ENCODE results near the gene SLC16A5. TPM values are rescaled to one million over a fixed set of nuclear protein-coding genes. Genes with fewer than 3 reads are reported as not detected.

Gene SLC16A5
- total and polyA plus RNA-seq, 2 experiments from 2014 or later, result 9.9 to 47.1 TPM

GRCh38 chr17:75078284-75079022 is 9.3 kb upstream of the SLC16A5 start:
- DNase-seq (ENCODE audit: low read depth in 1 of 2, low spot score in 1 of 2), result peak in 1 of 2 donors; percentile 65
- Histone ChIP-seq H3K27me3 (no peaks in the 10 kb centered on the region), H3K9me3 (ENCODE audit: low read depth) (no peaks in the 10 kb centered on the region), H3K36me3 (no peaks in the 10 kb centered on the region), H3K4me1 (ENCODE audit: low read depth) (no peaks in the 10 kb centered on the region), H3K4me3 (no peak overlapping the region), H3K27ac (no peak overlapping the region)
- TF ChIP-seq, protein P1, sequence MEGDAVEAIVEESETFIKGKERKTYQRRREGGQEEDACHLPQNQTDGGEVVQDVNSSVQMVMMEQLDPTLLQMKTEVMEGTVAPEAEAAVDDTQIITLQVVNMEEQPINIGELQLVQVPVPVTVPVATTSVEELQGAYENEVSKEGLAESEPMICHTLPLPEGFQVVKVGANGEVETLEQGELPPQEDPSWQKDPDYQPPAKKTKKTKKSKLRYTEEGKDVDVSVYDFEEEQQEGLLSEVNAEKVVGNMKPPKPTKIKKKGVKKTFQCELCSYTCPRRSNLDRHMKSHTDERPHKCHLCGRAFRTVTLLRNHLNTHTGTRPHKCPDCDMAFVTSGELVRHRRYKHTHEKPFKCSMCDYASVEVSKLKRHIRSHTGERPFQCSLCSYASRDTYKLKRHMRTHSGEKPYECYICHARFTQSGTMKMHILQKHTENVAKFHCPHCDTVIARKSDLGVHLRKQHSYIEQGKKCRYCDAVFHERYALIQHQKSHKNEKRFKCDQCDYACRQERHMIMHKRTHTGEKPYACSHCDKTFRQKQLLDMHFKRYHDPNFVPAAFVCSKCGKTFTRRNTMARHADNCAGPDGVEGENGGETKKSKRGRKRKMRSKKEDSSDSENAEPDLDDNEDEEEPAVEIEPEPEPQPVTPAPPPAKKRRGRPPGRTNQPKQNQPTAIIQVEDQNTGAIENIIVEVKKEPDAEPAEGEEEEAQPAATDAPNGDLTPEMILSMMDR (IDR thresholded peaks at IDR 0.05; ENCODE audit: low read depth, low read length), result no peak

DNA sequence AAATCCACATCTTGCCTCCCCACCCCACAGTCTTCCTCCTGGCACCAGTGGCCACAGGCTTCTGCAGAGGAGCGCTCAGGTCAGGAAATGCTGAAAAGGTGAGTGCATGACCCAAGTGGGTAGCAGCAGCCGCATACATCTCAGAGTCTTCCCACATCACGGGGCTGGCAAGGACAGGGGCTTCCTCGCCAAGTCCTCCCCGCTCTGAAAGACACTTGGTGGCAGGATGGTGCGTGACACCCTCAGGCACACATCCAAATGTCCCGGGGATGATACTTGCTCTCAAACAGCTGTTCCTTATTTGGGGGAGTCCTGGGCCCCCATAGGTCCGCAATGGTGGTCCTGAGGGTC is 8.8 kb upstream of the SLC16A5 start:
- H3K4me1 ChIP-seq (ENCODE audit: low read depth), result no peaks in the 10 kb centered on the region
- no peaks in the 10 kb centered on the region for H3K9me3 ChIP-seq (ENCODE audit: low read depth)
- H3K27ac ChIP-seq, result no peak overlapping the region
- H3K36me3 ChIP-seq, result no peaks in the 10 kb centered on the region
- H3K27me3 ChIP-seq, result no peaks in the 10 kb centered on the region
- no peak for DNase-seq (ENCODE audit: low read depth in 1 of 2, low spot score in 1 of 2)
- no peak overlapping the region for H3K4me3 ChIP-seq
- TF ChIP-seq, protein P1 (IDR thresholded peaks at IDR 0.05; ENCODE audit: low read depth, low read length), result no peak

DNA sequence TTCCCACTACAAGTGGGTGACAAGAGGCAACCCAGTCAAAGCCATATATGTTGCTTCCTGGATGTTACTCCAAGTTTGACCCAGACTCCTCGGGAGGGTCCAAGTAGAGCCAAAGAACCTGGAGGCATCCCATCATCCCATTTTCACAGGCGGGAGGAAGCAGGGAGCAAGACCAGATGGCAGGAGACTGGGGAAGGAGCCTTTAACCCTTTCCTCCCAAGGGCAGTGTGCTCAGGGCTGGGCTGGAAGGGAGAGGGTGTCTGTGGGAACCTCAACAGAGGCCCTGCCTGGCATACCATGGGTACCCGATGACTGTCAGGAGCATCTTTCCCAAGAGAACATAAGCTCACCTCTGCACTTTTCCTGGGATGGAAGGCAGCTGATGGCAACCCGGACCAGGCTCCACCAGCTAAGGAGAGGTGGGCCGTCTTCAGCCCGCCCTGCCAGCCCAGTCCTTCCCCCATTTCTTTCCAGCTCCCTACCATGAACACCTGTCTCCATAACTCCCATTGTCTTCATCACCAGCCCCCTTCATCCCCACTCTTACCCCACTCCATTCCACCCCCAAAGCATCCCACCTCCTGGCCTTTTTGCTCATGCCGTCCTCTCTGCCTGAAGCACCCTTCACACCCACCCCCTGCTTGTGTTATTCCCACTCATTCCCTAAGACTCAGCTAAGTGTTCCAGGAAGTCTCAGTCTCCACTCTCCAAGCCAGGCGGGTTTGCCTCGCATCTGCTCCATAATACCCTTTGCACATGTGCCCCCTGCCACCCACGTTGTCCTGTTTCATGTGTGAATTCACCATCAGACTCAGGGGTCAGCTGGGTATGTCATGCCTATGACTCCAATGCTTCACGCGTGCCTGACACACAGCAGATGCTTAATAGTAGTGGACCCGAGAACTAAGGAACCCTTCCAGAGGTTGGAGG is 5.9 kb upstream of the SLC16A5 start:
- no peaks in the 10 kb centered on the region for H3K27me3 ChIP-seq
- DNase-seq (ENCODE audit: low read depth in 1 of 2, low spot score in 1 of 2), result no peak
- H3K9me3 ChIP-seq (ENCODE audit: low read depth), result no peaks in the 10 kb centered on the region
- no peaks in the 10 kb centered on the region for H3K4me1 ChIP-seq (ENCODE audit: low read depth)
- H3K27ac ChIP-seq, result no peak overlapping the region
- H3K36me3 ChIP-seq, result no peaks in the 10 kb centered on the region
- no peak overlapping the region for H3K4me3 ChIP-seq
- TF ChIP-seq, protein P1 (IDR thresholded peaks at IDR 0.05; ENCODE audit: low read depth, low read length), result no peak

DNA sequence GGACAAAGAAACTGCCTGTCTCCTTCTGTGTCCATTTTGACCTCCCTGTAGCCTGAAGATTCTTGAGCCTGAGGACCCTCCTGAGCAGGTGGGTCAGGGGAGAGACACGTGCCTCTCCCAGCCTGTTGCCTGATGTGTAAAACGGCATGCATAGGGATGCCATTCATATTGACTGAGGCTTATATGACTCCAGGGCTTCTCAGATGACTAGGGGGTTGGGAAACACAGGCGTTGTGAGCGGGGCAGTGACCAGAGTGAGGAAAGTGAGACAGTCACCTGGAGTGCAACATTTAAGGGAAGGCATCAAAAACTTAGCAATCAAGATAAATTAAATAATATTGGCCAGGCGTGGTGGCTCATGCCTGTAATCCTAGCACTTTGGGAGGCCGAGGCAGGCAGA is 5.1 kb upstream of the SLC16A5 start:
- Histone ChIP-seq H3K27ac (no peak overlapping the region), H3K4me3 (no peak overlapping the region), H3K36me3 (no peaks in the 10 kb centered on the region), H3K9me3 (ENCODE audit: low read depth) (no peaks in the 10 kb centered on the region), H3K27me3 (no peaks in the 10 kb centered on the region), H3K4me1 (ENCODE audit: low read depth) (peaks cover 4% of the 10 kb centered on the region)
- DNase-seq (ENCODE audit: low read depth in 1 of 2, low spot score in 1 of 2), result no peak
- TF ChIP-seq, protein P1 (IDR thresholded peaks at IDR 0.05; ENCODE audit: low read depth, low read length), result no peak

GRCh38 chr17:75084039-75084660 is 3.6 kb upstream of the SLC16A5 start:
- Histone ChIP-seq H3K27ac (no peak overlapping the region), H3K36me3 (no peaks in the 10 kb centered on the region), H3K9me3 (ENCODE audit: low read depth) (no peaks in the 10 kb centered on the region), H3K4me1 (ENCODE audit: low read depth) (peaks cover 13% of the 10 kb centered on the region), H3K4me3 (no peak overlapping the region), H3K27me3 (no peaks in the 10 kb centered on the region)
- TF ChIP-seq, protein P1 (IDR thresholded peaks at IDR 0.05; ENCODE audit: low read depth, low read length), result no peak
- DNase-seq (ENCODE audit: low read depth in 1 of 2, low spot score in 1 of 2), result peak in 1 of 2 donors; percentile 71

Data from cardiac muscle cell (in vitro differentiated cells and primary cell).